Subcutaneous adipose tissue (tissue), 4 donors: ENCODE results near the gene ATP13A3. TPM values are rescaled to one million over a fixed set of nuclear protein-coding genes. Genes with fewer than 3 reads are reported as not detected.

Experiments
- total RNA-seq, 4 donors: library from RNA; depleted of rRNA; stranded (reverse); fragments of >200 nt; gene quantifications; one replicate each; pipeline ENCODE4 v1.1.0, GENCODE V29; 2016
- TF ChIP-seq, protein P1 (sequence below): fragments of 450-650 bp; IDR thresholded peaks from one replicate; pipeline ENCODE4 v1.5.1; 2016; ENCODE audit warnings: low read depth, mild to moderate bottlenecking, control low read depth, antibody characterized with exemption, moderate library complexity

Gene ATP13A3
- total RNA-seq, 4 donors from 2014 or later = 117 to 222 (median 170) TPM

DNA sequence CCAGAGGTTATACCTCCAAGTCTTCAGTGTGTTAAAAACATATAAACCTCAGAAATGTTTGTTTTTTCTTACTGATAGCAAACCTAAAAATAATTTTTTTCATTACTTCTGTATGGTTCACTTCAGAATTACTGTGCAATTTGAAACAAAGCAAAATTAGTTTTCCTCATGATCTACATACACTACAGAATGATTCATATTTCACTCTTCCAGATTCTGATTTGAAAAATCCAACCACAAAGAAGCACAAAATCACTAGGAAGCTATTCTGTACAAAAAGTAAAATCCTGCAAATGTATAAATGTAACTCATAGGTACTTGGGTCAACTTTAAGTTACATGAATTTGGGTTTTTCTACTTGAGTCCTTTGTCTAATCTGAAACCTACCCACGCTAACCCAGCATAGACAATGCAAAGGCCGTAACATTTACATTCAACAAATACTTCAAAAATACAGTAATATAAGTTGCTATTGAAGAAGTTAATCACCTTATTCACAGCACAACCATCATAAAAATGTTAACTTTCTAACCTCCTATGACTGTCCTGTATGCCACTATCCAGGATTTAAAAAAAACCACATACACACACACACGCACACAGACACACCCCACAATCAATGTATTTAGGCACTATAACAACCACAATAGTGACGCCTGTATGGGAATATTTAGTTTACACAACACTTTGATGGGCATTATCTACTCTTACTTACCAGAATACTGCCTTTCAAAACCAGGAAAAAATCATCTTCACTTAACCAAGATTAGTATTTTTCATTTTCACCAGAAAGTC lies 11.5 kb downstream of the ATP13A3 start:
- TF ChIP-seq, protein P1, sequence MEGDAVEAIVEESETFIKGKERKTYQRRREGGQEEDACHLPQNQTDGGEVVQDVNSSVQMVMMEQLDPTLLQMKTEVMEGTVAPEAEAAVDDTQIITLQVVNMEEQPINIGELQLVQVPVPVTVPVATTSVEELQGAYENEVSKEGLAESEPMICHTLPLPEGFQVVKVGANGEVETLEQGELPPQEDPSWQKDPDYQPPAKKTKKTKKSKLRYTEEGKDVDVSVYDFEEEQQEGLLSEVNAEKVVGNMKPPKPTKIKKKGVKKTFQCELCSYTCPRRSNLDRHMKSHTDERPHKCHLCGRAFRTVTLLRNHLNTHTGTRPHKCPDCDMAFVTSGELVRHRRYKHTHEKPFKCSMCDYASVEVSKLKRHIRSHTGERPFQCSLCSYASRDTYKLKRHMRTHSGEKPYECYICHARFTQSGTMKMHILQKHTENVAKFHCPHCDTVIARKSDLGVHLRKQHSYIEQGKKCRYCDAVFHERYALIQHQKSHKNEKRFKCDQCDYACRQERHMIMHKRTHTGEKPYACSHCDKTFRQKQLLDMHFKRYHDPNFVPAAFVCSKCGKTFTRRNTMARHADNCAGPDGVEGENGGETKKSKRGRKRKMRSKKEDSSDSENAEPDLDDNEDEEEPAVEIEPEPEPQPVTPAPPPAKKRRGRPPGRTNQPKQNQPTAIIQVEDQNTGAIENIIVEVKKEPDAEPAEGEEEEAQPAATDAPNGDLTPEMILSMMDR = no peak

DNA sequence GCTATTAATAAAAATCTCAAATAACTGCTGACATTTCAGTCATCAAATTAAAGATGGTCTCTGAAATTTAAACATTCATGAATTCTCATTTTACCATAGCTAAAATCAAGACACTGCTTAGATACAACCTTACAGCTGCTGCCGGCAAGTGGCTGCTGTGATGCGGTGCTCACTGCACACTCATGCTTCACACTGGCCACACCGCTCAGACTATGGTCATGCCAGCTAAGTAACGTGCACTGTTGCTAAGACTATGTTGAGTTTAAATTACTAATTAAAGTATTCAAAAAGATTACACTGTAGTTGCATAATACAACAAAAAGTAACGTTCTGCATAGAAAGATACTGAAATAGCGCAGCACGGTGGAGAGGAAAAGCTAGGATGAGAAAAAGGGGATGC lies 12.1 kb downstream of the ATP13A3 start:
- TF ChIP-seq, protein P1 = no peak

DNA sequence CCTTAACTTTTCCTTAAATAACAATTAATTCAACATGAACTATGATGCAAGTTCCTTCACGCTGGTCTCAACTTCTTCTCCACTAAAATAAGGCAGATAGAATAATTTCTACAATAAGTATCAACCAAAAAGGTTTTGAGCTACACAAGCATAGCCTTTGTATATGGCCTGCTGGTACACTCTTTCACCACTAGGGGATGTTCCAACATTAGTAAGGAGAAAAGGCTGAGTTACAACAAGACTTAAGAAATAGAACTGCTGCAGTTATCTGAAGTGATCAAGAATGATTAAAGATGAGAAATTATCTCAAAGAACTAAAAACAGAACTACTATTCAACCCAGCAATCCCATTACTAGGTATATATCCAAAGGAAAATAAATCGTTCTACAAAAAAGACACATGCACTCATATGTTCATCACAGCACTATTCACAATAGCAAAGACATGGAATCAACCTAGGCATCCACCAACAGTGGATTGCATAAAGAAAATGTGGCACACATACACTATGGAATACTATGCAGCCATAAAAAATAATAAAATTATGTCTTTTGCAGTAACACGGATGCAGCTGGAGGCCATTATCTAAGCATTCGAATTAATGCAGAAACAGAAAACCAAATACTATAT lies 14.4 kb downstream of the ATP13A3 start:
- TF ChIP-seq, protein P1 = no peak

DNA sequence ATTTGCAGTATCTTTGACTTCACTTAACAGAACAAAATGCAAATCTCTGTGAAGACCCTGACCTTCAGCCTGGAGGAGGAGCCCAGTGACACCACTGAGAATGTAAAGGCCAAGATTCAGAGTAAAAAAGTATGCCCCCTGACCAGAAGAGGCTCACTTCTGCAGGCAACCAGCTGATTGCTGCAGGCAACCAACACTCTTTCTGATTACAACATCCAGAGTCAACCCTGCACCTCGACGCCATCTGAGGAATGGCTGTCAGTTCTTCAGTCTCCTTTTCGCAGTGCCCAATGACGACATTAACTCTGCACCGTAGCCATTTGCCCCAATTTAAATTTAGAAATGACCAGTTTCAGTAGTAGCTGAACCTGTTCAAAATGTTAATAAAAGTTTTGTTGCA lies 14.9 kb downstream of the ATP13A3 start:
- TF ChIP-seq, protein P1 = no peak

DNA sequence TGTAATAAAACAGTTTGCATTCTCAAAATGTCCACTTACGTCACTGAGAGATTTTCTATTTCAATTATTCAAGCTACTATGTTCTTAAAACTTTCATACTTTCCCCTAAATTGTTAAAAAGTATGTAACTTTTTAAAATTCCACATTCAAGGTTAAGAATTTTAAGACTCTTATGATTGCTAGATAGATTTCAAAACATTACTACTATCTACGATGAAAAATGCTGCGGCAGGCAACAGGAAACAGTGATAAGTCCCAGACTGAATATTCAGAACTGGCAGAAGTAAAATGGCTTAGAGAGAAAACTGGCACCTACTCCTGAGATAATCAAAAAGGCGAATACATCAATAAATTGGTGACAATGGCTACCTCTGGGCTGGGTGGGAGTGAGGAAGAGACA lies 16.2 kb downstream of the ATP13A3 start:
- TF ChIP-seq, protein P1 = no peak

DNA sequence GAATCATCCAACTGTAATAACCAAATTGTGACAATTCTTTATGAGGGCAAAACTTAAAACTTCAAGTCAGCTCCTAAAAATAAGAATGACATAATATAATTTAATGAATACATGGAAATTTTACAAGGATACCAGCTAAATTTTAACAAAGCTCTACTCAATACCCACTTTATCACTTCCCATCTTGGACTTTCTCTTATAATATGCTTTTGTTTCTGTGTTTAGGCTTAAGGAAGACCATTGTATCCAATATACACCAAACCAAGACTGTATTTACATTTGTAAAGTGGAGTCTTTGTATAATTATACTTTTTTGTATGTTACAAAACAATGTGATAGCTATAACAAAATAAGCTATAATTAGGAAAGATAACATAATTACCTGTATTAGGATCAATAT lies 16.8 kb downstream of the ATP13A3 start:
- TF ChIP-seq, protein P1 = no peak

DNA sequence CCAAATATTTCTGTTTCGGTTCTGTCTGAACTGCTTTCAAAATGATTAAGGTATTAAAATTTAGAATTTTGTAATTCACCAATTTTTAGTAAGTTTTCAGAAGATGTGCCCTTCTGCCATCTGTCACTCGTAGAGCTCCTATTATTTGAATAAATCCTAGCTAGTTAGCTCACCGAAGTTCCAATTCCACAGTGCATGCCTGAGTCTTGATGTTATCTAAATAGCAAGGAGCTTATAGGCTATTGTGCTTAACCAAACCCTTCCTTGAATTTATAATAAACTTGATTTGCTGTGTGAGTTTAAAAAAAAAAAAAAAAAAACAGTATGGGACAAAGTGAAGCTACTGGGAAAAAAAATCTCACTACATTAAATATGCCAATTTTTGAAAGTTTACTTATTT lies 18.7 kb downstream of the ATP13A3 start:
- TF ChIP-seq, protein P1 = no peak
